Activated T-helper 1 cell treated with anti-CD3 and anti-CD28 coated beads, Interleukin-12 subunit alpha, Interleukin-12 subunit beta, Interleukin-2, Interleukin-4 antibody, amounts not matched to agents 30 ng/mL and 10 ng/mL and 1 ng/mL, durations not matched to agents 14 hours and 24 hours and 36 hours (primary cell): Measurements from ENCODE around the gene SDK2. TPM values are rescaled to one million over a fixed set of nuclear protein-coding genes. Genes with fewer than 3 reads are reported as not detected.

ENCODE experiments used
- DNase-seq: peaks from one replicate; pipeline ENCODE4 v3.0.0; 2021; ENCODE audit warnings: low spot score
- H3K27ac Mint-ChIP-seq: one replicate; pipeline ENCODE4 v1.8.0; 2021; ENCODE audit warnings: mild to moderate bottlenecking, mixed read lengths
- H3K27me3 Mint-ChIP-seq: one replicate; pipeline ENCODE4 v1.8.0; 2022; ENCODE audit warnings: mild to moderate bottlenecking, moderate library complexity, mixed read lengths; ENCODE audit not compliant: insufficient read depth
- H3K36me3 Mint-ChIP-seq: one replicate; pipeline ENCODE4 v1.8.0; 2021; ENCODE audit warnings: low read depth, mixed read lengths
- H3K4me1 Mint-ChIP-seq: one replicate; pipeline ENCODE4 v1.8.0; 2021; ENCODE audit warnings: low read depth, mixed read lengths
- H3K4me3 Mint-ChIP-seq: one replicate; pipeline ENCODE4 v1.8.0; 2021; ENCODE audit warnings: mild to moderate bottlenecking, moderate library complexity, mixed read lengths
- H3K9me3 Mint-ChIP-seq: one replicate; pipeline ENCODE4 v1.8.0; 2021; ENCODE audit warnings: mixed read lengths
- intact Hi-C: fragments of 100-400 bp; cut with micrococcal nuclease; formaldehyde crosslinking; loops from one replicate; pipeline ENCODE4 v1.15.1; 2024
- total RNA-seq: library from RNA; stranded (reverse); gene quantifications from 2 replicates; pipeline ENCODE4 v1.2.3, GENCODE V29; 2022

The SDK2 gene
- total RNA-seq, 1 donor from 2014 or later: 0.44 TPM

- H3K36me3 Mint-ChIP-seq: peaks cover 2% of the 10 kb centered on the region
- no peaks in the 10 kb centered on the region for H3K4me1 Mint-ChIP-seq
- H3K27ac Mint-ChIP-seq: no peak overlapping the region
- DNase-seq: no peak
- no peak overlapping the region for H3K4me3 Mint-ChIP-seq
- peaks cover 39% of the 10 kb centered on the region for H3K27me3 Mint-ChIP-seq
- H3K9me3 Mint-ChIP-seq: peaks cover 9% of the 10 kb centered on the region
- intact Hi-C loops: no loop called here
Measured at GRCh38 chr17:73648974-73649373, 4.7 kb upstream of the SDK2 start.

DNA sequence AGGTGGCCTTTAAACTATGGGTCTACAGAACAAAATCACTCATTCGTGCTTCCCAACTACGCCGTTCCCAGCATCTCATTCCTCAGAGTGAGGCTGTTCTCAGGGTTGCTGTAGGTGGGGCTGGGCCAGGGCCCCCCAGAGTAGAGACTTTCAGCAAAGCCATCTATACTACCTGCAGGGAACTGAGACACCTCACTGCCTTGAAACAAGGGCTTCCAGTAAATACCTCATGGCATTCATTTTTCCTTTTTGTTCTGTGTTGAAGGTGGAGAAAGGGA is 4.2 kb upstream of the SDK2 start:
- H3K27ac Mint-ChIP-seq: no peak overlapping the region
- no peaks in the 10 kb centered on the region for H3K4me1 Mint-ChIP-seq
- no peak for DNase-seq
- no peak overlapping the region for H3K4me3 Mint-ChIP-seq
- H3K9me3 Mint-ChIP-seq: peaks cover 5% of the 10 kb centered on the region
- intact Hi-C loops: no loop called here
- H3K36me3 Mint-ChIP-seq: peaks cover 2% of the 10 kb centered on the region
- H3K27me3 Mint-ChIP-seq: peaks cover 40% of the 10 kb centered on the region

DNA sequence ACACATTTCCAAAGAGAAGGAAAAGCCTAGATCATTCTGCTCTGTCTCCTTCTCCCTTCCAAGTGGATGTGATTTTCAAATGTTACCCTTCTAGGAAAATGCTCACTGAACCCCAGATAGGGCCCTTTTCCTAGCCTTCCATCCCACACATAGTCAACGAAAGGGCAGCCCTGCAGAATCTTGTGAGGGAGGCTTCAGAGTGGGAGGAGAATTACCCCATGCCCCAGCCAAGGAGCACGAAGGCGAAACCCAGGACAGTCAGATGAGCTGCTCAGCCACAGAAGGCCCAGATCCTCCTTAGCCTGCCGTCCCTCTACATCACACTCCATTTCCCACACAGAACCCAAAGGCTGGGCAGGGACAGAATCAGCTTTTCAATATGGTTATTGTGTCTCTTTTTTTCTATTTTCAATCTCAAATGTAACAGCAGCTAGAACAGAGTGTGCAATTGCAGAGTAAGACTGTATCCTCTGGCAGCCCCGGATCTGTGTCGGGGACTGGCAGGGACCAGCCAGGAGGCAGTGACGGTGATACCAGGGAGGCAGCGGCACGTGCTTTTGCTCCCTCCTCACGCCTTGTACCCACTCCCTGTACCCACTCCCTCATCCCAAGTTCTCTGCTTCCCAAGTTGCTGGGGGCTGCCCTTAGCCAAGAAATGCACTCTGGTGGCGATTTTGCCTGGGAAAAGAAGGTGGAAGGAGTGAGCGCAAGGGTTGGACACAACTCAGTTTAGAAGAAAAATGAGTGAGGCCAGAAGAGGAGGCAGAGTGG is 3.7 kb upstream of the SDK2 start:
- Mint-ChIP-seq H3K27ac (no peak overlapping the region), H3K4me3 (no peak overlapping the region), H3K27me3 (peaks cover 41% of the 10 kb centered on the region), H3K4me1 (no peaks in the 10 kb centered on the region), H3K9me3 (no peaks in the 10 kb centered on the region), H3K36me3 (no peaks in the 10 kb centered on the region)
- intact Hi-C loops: no loop called here
- no peak for DNase-seq

DNA sequence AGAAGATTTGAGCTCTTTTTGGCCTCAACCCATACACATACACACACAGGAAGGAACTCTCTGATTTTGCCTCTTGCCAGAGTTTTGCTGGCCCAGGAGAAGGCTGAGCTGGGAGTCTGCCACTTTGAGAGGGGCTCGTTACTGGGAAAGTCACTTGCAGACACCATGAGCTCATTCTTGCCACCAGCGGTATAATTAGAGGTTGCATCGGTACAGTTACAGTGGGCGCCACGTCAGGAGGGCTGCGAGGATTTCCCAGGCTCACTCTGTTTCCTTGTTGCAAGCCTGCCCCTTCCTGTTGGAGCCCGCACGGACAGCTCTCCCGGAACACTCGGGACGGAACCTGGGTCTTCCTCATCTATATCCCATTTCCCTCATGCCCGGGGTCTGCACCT is 3.1 kb upstream of the SDK2 start:
- Mint-ChIP-seq H3K27me3 (peaks cover 45% of the 10 kb centered on the region), H3K4me3 (no peak overlapping the region), H3K36me3 (no peaks in the 10 kb centered on the region), H3K4me1 (no peaks in the 10 kb centered on the region), H3K9me3 (no peaks in the 10 kb centered on the region), H3K27ac (no peak overlapping the region)
- DNase-seq: no peak
- intact Hi-C loops: no loop called here

DNA sequence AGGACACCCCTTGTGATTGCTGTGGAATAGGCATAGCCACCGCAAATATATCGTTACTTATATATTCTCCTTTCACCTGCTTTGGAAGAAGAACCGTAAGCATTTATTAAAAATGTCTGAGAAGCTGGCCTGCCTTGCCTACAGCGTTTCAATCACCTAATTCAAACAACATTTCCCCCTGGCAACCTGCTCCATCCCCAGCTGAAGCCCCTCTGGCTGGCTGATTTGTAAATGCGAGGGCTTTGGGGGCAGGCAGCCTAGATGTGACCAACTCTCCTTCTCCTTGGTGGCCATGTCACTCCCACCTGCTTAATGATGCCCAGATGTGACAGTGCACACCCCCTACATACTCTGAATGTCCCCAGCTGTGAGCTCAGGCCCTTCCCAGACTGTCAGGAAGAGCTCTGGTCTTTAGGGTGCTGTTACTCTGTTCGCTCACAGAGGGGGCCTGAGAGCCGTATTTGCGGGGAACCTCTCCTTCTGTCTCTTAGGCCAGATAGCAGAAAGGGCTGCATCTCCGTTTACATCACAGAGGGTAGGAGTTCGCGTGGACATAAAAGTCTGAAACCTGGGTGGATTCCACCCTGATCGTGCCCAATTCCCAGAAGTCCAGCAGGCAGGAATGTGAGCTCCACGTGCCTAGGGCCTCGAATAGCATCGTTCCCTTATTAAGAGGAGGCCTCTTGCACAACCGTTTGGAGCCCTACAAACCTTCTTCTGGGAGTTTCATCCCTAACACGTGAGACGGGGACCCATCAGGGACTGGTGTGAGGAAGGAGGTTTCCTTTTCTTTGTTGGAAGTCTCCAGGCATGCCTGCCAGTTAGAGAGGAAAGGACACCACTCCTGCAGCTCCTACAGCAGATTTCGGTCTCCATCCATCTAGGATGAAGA is 2.4 kb upstream of the SDK2 start:
- peak overlapping the region; percentile 69 for H3K4me3 Mint-ChIP-seq
- peaks cover 51% of the 10 kb centered on the region for H3K27me3 Mint-ChIP-seq
- intact Hi-C loops: no loop called here
- H3K9me3 Mint-ChIP-seq: no peaks in the 10 kb centered on the region
- H3K36me3 Mint-ChIP-seq: no peaks in the 10 kb centered on the region
- no peak overlapping the region for H3K27ac Mint-ChIP-seq
- peaks cover 5% of the 10 kb centered on the region for H3K4me1 Mint-ChIP-seq
- no peak for DNase-seq

DNA sequence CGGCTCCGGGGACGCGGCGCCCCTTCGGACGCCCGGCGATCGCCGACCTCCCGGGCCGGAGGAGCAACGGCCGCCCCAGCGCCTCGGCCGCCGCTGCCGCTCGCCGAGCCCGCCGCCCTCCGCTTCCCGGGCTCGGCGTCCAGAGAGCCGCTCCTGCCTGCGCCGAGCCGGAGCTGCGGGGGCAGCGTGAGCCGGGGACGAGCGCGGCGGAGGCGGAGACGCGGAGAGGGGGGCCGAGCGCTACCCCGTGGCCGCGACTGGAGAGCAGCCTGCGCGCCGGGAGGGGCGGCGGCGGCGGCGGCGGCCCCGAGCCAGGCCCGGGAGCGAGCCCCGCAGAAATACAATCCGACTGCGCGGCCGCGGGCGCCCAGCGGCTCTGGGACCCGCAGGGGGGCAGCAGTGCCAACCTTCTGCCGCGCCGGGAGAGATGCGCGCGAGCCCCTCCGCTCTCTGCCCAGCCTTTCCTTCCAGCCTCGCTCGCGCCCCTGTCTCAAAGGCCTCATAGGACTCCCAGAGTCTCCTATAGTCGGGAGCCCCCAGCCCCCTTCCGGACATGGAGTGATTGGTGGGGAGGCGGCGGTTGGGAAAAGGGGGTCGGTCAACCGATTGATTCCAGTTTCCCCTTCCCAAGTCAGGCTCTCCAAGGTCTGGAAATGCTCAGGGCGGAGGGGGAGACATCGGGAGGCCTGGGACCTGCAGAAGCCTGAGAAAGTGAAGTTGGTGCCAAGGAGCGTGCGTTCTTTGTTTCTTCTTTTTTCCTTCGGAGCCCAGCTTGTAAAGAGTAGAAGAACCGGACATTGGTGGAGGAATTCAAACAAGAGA is 1.0 kb upstream of the SDK2 start:
- Mint-ChIP-seq H3K4me1 (peaks cover 9% of the 10 kb centered on the region), H3K36me3 (no peaks in the 10 kb centered on the region), H3K4me3 (peak overlapping the region; percentile 57), H3K9me3 (no peaks in the 10 kb centered on the region), H3K27ac (no peak overlapping the region), H3K27me3 (peaks cover 55% of the 10 kb centered on the region)
- no peak for DNase-seq
- intact Hi-C loops: loop anchor here (2.0 kb wide), 1 partner anchor 58 kb away; no protein-coding TSS in a partner anchor

DNA sequence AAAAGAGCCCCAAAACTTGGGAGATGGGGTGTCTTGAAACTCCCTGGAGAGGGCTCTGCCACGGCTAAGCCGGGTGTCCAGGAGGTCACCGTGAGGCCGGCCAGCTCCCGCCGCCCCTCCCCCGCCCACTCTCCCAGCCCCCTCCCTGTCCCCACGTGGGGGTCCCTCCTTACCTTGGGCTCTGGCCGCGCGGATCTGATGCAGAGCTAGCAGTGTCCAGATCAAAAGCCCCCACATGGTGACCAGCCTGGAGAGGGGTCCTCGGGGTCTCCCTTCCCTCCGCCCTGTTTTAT is 447 bp downstream of the SDK2 start:
- Mint-ChIP-seq H3K4me3 (peak overlapping the region; percentile 82), H3K27me3 (peaks cover 47% of the 10 kb centered on the region), H3K4me1 (peaks cover 9% of the 10 kb centered on the region), H3K9me3 (no peaks in the 10 kb centered on the region), H3K36me3 (no peaks in the 10 kb centered on the region), H3K27ac (no peak overlapping the region)
- no peak for DNase-seq
- intact Hi-C loops: loop anchor here (2.0 kb wide), 3 partner anchors 57 to 215 kb away; no protein-coding TSS in a partner anchor

GRCh38 chr17:73643001-73643851 is 1.0 kb downstream of the SDK2 start:
- H3K9me3 Mint-ChIP-seq: no peaks in the 10 kb centered on the region
- intact Hi-C loops: loop anchor here (2.0 kb wide), 2 partner anchors 68 to 214 kb away; no protein-coding TSS in a partner anchor
- H3K27me3 Mint-ChIP-seq: peaks cover 42% of the 10 kb centered on the region
- peaks cover 9% of the 10 kb centered on the region for H3K4me1 Mint-ChIP-seq
- peak overlapping the region; percentile 76 for H3K4me3 Mint-ChIP-seq
- H3K27ac Mint-ChIP-seq: no peak overlapping the region
- no peak for DNase-seq
- no peaks in the 10 kb centered on the region for H3K36me3 Mint-ChIP-seq

GRCh38 chr17:73642659-73643000 is 1.6 kb downstream of the SDK2 start:
- Mint-ChIP-seq H3K27ac (no peak overlapping the region), H3K4me3 (peak overlapping the region; percentile 76), H3K36me3 (no peaks in the 10 kb centered on the region), H3K4me1 (peaks cover 9% of the 10 kb centered on the region), H3K9me3 (no peaks in the 10 kb centered on the region), H3K27me3 (peaks cover 37% of the 10 kb centered on the region)
- intact Hi-C loops: loop anchor here (2.0 kb wide), 2 partner anchors 68 to 214 kb away; no protein-coding TSS in a partner anchor
- no peak for DNase-seq

DNA sequence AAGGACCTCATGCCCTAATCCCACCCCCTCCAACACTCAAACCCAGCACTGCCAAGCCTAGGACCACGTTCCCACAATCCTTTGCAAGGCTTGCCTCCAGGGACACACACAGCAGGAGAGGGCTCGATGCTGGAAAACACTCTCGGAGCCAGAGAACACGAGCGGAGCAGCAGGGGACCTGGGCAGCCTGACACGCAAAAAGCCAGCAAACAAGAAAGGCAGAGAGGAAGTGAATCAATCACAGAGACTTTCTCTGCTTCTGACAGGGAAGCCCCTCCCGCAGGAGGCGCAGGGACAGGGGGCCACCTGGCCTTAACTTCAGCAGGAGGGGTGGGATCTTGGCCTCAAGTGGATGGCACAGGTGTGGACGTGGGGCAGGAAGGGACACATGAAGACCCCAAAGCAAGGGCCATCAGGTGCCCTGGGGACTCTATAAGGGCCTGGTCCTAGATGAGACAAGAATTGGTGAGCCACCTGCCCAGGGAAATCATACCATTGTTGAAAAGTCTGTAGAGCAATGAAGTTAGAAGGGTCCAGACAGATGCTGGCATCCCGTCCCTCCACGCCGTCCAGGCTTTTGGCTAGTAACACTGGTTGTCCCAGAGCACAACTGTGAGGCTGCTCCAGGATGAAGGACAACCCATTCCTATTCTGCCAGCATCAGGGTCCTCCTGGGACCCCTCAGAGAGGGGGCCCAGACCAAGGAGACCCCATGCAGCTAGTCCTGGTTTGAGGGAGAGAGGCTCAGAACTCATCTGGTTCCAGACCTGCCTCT is 2.2 kb downstream of the SDK2 start:
- no peak for DNase-seq

GRCh38 chr17:73640691-73641090 is 3.6 kb downstream of the SDK2 start:
- intact Hi-C loops: no loop called here
- no peak overlapping the region for H3K27ac Mint-ChIP-seq
- no peaks in the 10 kb centered on the region for H3K9me3 Mint-ChIP-seq
- H3K4me1 Mint-ChIP-seq: peaks cover 9% of the 10 kb centered on the region
- no peaks in the 10 kb centered on the region for H3K36me3 Mint-ChIP-seq
- DNase-seq: no peak
- H3K27me3 Mint-ChIP-seq: peaks cover 28% of the 10 kb centered on the region
- H3K4me3 Mint-ChIP-seq: no peak overlapping the region

More for the DNA sequence above, 2.2 kb downstream of the SDK2 start:
- Mint-ChIP-seq H3K9me3 (no peaks in the 10 kb centered on the region), H3K4me1 (peaks cover 9% of the 10 kb centered on the region), H3K27me3 (peaks cover 37% of the 10 kb centered on the region), H3K4me3 (peak overlapping the region; percentile 46), H3K36me3 (no peaks in the 10 kb centered on the region), H3K27ac (no peak overlapping the region)
- intact Hi-C loops: loop anchor here (2.0 kb wide), 2 partner anchors 69 to 213 kb away; no protein-coding TSS in a partner anchor
